SKM-1 (cell line): ENCODE results near the gene ZDHHC6.
"Not testable (repeated sequence)": the region's sequence is repeated elsewhere in the genome, so short reads cannot be mapped to it uniquely, and the experiment has no call there.

Experiments
- DNase-seq: peaks from one replicate; lab custom pipeline; 2025; ENCODE audit not compliant: unreplicated experiment; lab: John Stamatoyannopoulos, UW

ZDHHC6 gene

GRCh38 chr10:112446855-112447619 is at the start of gene ZDHHC6, which contains the start of gene VTI1A:
ZDHHC6 (minus strand) TSS chr10:112446914; CDS start chr10:112445436, 1,478 bp downstream.
VTI1A (plus strand) TSS chr10:112447215; CDS start chr10:112447374, 159 bp downstream.
- DNase-seq = peak; percentile 68

GRCh38 chr10:112492736-112493135 is 46.0 kb upstream of the ZDHHC6 start:
- DNase-seq = no peak

GRCh38 chr10:112491144-112491543 is 44.4 kb upstream of the ZDHHC6 start:
- DNase-seq = no peak

- no peak for DNase-seq
Measured at GRCh38 chr10:112490545-112490944, 43.8 kb upstream of the ZDHHC6 start.

GRCh38 chr10:112487964-112488363 is 41.2 kb upstream of the ZDHHC6 start:
- DNase-seq = no peak

- DNase-seq = no peak
Measured at GRCh38 chr10:112484399-112484798, 37.7 kb upstream of the ZDHHC6 start.

- no peak for DNase-seq
Measured at GRCh38 chr10:112481602-112482001, 34.9 kb upstream of the ZDHHC6 start.

- no peak for DNase-seq
Measured at GRCh38 chr10:112475575-112476218, 29.0 kb upstream of the ZDHHC6 start.

- DNase-seq = peak; percentile 50
Measured at GRCh38 chr10:112471878-112472487, 25.3 kb upstream of the ZDHHC6 start.

- no peak for DNase-seq
Measured at GRCh38 chr10:112467541-112468075, 20.9 kb upstream of the ZDHHC6 start.

- DNase-seq = no peak
Measured at GRCh38 chr10:112466802-112467201, 20.1 kb upstream of the ZDHHC6 start.

GRCh38 chr10:112465299-112465883 is 18.7 kb upstream of the ZDHHC6 start:
- no peak for DNase-seq

- not testable (repeated sequence) for DNase-seq
Measured at GRCh38 chr10:112464074-112464473, 17.4 kb upstream of the ZDHHC6 start.

- no peak for DNase-seq
Measured at GRCh38 chr10:112461029-112461887, 14.5 kb upstream of the ZDHHC6 start.

GRCh38 chr10:112460366-112460765 is 13.7 kb upstream of the ZDHHC6 start:
- no peak for DNase-seq

GRCh38 chr10:112456533-112456932 is 9.8 kb upstream of the ZDHHC6 start:
- no peak for DNase-seq

GRCh38 chr10:112454910-112455779 is 8.4 kb upstream of the ZDHHC6 start:
- no peak for DNase-seq

GRCh38 chr10:112448888-112449287 is 2.2 kb upstream of the ZDHHC6 start:
- no peak for DNase-seq

- no peak for DNase-seq
Measured at GRCh38 chr10:112447620-112447928, 860 bp upstream of the ZDHHC6 start.
